Neural crest cell (in vitro differentiated cells): Measurements from ENCODE around the gene FN1. TPM values are rescaled to one million over a fixed set of nuclear protein-coding genes. Genes with fewer than 3 reads are reported as not detected.
A peak's percentile ranks its signal among the peaks of the same experiment; 100 is the strongest.

Experiments used
- DNase-seq: peaks from one replicate; pipeline ENCODE4 v3.0.0; 2021; ENCODE audit warnings: low read depth, mixed read lengths, low spot score
- H3K27ac Mint-ChIP-seq: one replicate; pipeline ENCODE4 v1.8.0; 2021; ENCODE audit warnings: mild to moderate bottlenecking, mixed read lengths; ENCODE audit not compliant: unreplicated experiment
- H3K27me3 Mint-ChIP-seq: 2 replicates; pipeline ENCODE4 v1.8.0; 2021; ENCODE audit warnings: low read depth, mild to moderate bottlenecking, mixed read lengths
- H3K36me3 Mint-ChIP-seq: 2 replicates; pipeline ENCODE4 v1.8.0; 2021; ENCODE audit warnings: low read depth, mild to moderate bottlenecking, mixed read lengths
- H3K4me1 Mint-ChIP-seq: 2 replicates; pipeline ENCODE4 v1.8.0; 2021; ENCODE audit warnings: mixed read lengths
- H3K4me3 Mint-ChIP-seq: one replicate; pipeline ENCODE4 v1.8.0; 2021; ENCODE audit warnings: mild to moderate bottlenecking, mixed read lengths
- H3K9me3 Mint-ChIP-seq: 2 replicates; pipeline ENCODE4 v1.8.0; 2021; ENCODE audit warnings: mixed read lengths
- total RNA-seq: library from RNA; stranded (reverse); gene quantifications from 2 replicates; pipeline ENCODE4 v1.2.1, GENCODE V29; 2021
- TF ChIP-seq, protein P1 (sequence below): fragments of 200-600 bp; sonication (generic); conservative IDR thresholded peaks from 2 replicates; pipeline ENCODE4 v1.5.0; 2021; ENCODE audit warnings: antibody characterized with exemption, mild to moderate bottlenecking

FN1 gene
- total RNA-seq, 1 donor from 2014 or later = 103 TPM

DNA sequence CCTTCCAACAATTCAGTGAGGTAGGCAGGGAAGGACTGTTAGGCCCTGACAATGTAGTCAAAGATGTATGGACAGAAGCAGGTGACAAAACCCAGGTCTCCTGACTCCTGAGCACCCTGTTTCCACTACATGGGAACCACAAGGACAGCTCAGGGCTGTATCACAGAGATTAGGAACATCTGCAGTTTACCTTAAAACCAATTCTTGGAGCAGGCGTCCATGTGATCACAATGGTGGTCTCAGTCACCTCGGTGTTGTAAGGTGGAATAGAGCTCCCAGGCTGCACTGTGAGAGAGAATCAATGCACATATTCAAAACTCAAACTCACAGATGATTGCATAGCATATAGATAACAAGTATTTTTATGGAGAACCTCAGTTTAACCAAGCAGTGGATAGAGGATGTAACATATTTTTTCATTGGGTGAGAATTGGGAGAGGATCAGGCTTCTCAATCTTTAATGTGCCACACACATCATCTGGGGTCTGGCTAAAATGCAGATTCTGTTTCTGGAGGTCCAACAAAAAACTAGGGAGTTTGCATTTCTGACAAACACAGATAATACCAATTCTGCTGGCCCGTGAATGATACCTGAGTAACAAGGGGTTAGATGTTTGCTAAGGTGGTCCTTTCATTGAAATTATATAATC is 36.7 kb downstream of the FN1 start:
- no peaks in the 10 kb centered on the region for H3K4me1 Mint-ChIP-seq
- no peak overlapping the region for H3K4me3 Mint-ChIP-seq
- peaks cover 8% of the 10 kb centered on the region for H3K36me3 Mint-ChIP-seq
- H3K27me3 Mint-ChIP-seq = no peaks in the 10 kb centered on the region
- H3K9me3 Mint-ChIP-seq = no peaks in the 10 kb centered on the region
- TF ChIP-seq, protein P1, sequence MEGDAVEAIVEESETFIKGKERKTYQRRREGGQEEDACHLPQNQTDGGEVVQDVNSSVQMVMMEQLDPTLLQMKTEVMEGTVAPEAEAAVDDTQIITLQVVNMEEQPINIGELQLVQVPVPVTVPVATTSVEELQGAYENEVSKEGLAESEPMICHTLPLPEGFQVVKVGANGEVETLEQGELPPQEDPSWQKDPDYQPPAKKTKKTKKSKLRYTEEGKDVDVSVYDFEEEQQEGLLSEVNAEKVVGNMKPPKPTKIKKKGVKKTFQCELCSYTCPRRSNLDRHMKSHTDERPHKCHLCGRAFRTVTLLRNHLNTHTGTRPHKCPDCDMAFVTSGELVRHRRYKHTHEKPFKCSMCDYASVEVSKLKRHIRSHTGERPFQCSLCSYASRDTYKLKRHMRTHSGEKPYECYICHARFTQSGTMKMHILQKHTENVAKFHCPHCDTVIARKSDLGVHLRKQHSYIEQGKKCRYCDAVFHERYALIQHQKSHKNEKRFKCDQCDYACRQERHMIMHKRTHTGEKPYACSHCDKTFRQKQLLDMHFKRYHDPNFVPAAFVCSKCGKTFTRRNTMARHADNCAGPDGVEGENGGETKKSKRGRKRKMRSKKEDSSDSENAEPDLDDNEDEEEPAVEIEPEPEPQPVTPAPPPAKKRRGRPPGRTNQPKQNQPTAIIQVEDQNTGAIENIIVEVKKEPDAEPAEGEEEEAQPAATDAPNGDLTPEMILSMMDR = no peak
- no peak overlapping the region for H3K27ac Mint-ChIP-seq
- DNase-seq = no peak

DNA sequence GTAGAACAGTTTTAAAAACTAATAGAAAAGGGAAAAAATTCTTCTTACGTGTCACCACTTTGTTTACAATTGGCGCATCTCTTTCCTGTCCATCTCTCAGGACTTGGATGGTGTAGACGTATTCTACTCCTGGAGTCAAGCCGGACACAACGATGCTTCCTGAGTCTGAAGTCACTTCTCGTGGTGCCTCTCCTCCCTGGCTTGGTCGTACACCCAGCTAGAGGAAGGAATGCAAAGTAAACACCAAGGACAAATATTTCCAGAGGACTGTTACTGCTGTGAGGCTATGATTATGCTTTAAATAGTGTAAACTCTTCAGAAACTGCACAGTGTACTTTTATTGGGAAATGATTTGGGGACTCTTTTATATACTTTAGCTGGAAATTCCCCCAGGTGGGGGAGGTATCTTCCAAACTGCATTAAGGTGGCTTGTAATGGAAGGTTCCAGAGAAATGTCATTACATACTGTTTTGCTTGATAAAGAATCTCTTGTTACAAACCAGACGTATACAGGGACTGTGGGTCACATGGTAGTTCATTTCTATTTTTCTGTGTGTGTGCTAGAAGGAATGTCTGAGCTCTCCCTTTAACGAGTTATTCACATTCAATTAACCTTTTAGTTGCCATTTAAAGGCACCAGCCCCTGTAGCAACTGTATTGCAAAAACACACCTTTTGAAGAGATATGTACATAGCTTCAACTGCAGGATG is 38.1 kb downstream of the FN1 start:
- Mint-ChIP-seq H3K4me3 (no peak overlapping the region), H3K27ac (no peak overlapping the region), H3K9me3 (no peaks in the 10 kb centered on the region), H3K4me1 (no peaks in the 10 kb centered on the region), H3K27me3 (no peaks in the 10 kb centered on the region), H3K36me3 (peaks cover 11% of the 10 kb centered on the region)
- no peak for DNase-seq
- TF ChIP-seq, protein P1 = no peak

DNA sequence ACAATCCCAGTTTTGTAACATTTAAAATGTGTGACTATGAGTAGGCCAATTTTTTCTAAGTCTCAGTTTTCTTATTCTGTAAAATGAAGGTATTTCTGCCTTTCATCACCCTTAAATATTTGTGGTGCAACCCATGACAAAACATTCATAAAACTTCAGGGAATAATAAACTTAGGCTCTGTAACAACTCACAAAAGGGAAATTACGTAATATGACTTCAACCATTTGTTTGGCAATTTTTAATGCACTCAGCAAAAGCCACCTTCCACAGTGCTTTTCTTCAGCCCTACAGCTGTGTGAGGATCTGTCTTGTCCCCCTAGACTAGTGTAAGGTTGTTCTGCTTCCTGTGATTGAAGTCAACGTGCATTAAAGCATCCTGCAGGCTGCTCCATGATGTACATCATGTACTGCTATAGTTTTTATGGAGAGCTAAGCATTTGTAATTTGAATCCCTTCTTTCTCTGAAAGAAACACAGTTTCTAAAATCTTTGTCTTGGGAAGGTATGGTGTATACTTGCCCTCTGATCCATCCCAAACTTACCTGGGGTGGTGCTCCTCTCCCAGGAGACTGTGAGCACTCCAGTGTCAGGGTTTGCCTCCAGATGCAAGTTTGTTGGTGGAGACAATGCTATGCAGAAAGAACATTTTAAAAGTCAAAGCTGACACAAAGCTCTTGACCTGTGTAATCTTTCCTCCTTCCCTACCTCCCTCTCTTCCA is 39.1 kb downstream of the FN1 start:
- Mint-ChIP-seq H3K36me3 (peaks cover 17% of the 10 kb centered on the region), H3K4me3 (no peak overlapping the region)

DNA sequence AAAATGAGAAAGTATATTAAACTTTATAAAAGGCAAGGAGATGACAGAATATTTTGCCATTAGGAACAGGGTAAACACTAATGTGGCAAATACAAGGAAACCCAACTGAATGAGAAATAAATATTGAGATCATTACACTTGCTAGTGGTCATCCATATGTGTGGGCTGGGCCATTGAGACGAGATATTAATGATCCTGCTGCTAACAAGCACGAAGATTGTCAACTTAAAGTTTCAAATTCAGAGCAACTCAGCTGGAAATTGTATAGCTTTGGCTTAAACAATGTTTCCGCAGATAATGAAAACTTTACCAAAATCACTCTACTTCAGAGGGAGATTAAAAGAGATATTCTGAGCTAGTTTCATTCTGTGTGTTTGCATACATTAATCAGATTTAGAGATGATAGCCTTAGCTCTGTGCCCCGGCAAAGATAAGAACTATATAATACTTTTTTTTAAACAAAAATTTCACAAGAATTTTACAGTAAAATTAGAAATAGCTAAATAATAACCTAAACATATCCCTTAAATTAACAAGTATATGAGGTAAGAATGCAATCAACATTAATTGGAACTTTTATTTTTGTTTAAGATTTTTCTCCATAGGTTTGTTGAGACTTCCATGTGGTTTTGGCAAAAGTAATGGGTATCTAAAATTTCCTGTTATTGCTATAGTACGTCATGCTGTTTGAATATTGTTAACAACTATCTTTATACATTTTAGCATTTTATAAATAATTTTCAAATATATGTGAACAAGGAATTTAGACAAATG is 40.0 kb downstream of the FN1 start:
- H3K4me3 Mint-ChIP-seq = no peak overlapping the region
- no peaks in the 10 kb centered on the region for H3K27me3 Mint-ChIP-seq
- H3K36me3 Mint-ChIP-seq = peaks cover 20% of the 10 kb centered on the region
- no peaks in the 10 kb centered on the region for H3K4me1 Mint-ChIP-seq
- no peak for DNase-seq
- H3K9me3 Mint-ChIP-seq = no peaks in the 10 kb centered on the region
- TF ChIP-seq, protein P1 = no peak
- no peak overlapping the region for H3K27ac Mint-ChIP-seq

More for the DNA sequence above, 39.1 kb downstream of the FN1 start:
- Mint-ChIP-seq H3K27me3 (no peaks in the 10 kb centered on the region), H3K27ac (no peak overlapping the region), H3K9me3 (no peaks in the 10 kb centered on the region), H3K4me1 (no peaks in the 10 kb centered on the region)
- no peak for DNase-seq
- TF ChIP-seq, protein P1 = no peak

DNA sequence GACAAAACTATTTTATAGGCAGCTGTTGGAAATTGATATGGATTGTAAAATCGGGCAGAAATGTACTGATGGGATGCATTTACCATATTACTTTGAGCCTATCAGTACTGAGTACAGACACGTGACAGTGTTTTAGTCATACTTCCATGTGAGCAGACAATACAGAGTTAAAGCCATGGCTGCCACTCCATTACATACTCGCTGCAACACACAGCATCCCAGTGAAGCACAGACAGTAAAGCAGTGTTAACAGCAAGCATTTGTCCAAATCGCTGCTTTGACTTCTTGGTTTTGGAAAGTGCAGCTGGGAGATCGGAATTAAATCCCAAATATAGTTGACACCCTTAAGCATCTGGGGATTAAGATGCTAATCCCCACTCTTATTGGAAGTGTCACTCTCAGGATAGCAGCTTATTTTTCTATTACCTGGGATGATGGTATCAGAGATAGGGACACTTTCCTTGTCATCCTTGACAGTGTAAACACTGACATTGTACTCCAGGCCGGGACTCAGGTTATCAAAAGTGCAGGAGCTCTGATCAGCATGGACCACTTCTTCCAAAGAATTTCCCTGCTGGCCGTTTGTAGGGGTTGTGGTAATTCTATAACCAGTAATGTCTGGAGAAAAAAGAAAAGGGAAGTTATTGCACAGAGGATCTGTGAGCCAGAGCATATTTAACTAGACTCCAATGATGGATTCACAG is 41.6 kb downstream of the FN1 start:
- DNase-seq = no peak
- no peak overlapping the region for H3K4me3 Mint-ChIP-seq
- H3K36me3 Mint-ChIP-seq = peaks cover 18% of the 10 kb centered on the region
- H3K4me1 Mint-ChIP-seq = no peaks in the 10 kb centered on the region
- peak overlapping the region; percentile 83 for H3K27ac Mint-ChIP-seq
- H3K27me3 Mint-ChIP-seq = no peaks in the 10 kb centered on the region
- H3K9me3 Mint-ChIP-seq = no peaks in the 10 kb centered on the region
- TF ChIP-seq, protein P1 = no peak
